AG09319 (cell line): Measurements from ENCODE around the gene SYK.

Experiments used
- DNase-seq: peaks from one replicate; pipeline ENCODE4 v3.0.0-alpha.2; 2010; ENCODE audit warnings: low read depth; ENCODE audit errors: extremely low read depth
- TF ChIP-seq, protein P1 (sequence below): IDR thresholded peaks from 2 replicates; pipeline ENCODE4 v1.5.1; 2011; ENCODE audit warnings: low read depth, mild to moderate bottlenecking, inconsistent platforms, low read length, moderate library complexity

Gene SYK

GRCh38 chr9:90890146-90890810 is 88.7 kb downstream of the SYK start:
- TF ChIP-seq, protein P1, sequence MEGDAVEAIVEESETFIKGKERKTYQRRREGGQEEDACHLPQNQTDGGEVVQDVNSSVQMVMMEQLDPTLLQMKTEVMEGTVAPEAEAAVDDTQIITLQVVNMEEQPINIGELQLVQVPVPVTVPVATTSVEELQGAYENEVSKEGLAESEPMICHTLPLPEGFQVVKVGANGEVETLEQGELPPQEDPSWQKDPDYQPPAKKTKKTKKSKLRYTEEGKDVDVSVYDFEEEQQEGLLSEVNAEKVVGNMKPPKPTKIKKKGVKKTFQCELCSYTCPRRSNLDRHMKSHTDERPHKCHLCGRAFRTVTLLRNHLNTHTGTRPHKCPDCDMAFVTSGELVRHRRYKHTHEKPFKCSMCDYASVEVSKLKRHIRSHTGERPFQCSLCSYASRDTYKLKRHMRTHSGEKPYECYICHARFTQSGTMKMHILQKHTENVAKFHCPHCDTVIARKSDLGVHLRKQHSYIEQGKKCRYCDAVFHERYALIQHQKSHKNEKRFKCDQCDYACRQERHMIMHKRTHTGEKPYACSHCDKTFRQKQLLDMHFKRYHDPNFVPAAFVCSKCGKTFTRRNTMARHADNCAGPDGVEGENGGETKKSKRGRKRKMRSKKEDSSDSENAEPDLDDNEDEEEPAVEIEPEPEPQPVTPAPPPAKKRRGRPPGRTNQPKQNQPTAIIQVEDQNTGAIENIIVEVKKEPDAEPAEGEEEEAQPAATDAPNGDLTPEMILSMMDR = no peak; the same call in none of the 2 replicates
- DNase-seq = no peak

DNA sequence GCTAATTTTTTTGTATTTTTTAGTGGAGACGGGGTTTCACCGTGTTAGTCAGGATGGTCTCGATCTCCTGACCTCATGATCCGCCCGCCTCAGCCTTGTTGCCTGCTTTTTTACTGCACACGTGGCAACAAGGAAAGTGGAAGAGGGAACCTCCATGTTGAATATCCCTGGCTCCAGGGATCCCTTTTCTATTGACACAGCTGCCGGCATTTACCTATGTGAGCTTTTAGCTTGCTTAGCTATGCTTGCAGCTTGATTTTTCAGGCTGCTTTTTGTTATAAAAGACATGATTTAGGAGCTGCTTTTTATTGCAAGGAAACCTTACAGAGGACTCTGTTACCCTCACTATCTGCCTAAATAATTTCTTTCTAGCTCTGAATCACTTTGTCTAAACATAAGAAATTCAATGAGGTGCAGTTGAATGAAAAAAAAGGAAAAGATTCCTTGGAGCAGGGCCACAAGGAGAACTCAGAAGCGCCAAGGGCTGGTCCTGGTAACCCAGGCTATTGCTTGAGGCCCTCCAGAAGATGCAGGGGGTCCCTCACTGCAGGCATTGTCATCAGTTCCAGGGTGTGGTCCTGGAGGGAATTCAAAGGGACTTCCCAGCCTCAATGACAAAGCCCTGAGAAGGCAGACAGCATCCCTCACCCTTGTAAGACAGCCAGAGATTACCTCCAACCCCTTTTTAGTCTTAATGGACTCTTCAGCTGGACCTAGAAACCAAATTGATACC is 89.9 kb downstream of the SYK start:
- DNase-seq = no peak
- TF ChIP-seq, protein P1 = no peak

DNA sequence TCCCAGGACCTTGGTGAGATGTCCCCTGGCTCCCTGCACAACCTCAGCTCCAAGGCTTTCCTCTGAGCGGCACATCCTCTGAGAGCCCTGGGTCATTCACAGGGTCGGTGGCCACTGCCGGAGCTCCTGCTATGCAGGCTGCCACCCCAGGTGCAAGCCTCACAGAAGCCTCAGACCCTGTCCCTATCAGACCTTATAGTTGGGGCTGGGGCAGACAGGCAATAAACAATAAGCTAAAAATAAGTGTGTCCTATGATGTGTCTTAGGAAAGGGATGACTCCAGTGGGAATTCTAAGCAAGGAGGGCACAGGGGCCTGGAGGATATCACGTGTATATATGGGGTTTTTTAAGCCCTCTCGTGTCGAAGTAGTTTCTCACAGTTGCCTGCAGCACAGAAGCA is 91.3 kb downstream of the SYK start:
- DNase-seq = no peak
- TF ChIP-seq, protein P1 = no peak

GRCh38 chr9:90893706-90894105 is 92.1 kb downstream of the SYK start:
- DNase-seq = no peak

DNA sequence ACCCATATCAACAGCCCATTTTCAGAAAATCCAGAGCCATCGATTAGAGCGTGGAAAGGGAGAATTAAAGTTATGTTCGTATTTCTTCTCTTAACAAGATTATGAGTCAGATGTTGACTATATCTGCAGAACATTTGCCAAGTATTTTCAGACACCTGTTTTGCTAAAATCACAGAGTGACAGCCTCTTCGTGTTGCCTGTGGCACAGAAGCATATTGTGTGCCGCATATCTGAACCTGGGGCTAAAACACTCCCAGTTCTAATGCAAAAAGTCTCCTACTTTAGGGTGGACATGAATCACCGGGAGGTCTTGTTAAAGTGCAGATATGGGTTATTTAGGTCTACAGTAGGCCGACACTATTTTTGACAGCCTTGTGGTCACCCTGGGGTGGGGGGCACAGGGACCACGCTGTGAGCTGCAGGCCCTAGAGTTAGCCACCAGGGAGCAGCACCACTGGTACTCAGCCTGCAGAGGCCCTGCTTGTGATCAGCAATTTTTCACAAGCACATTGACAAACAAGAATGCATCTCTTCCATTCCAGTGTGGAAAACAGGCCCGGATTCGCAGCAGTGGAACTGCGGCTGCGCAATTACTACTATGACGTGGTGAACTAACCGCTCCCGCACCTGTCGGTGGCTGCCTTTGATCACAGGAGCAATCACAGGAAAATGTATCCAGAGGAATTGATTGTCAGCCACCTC is 93.5 kb downstream of the SYK start:
- no peak for DNase-seq
- TF ChIP-seq, protein P1 = peak; percentile 50

More at GRCh38 chr9:90893706-90894105, 92.1 kb downstream of the SYK start:
- TF ChIP-seq, protein P1 = no peak

- TF ChIP-seq, protein P1 = no peak
- no peak for DNase-seq
Measured at GRCh38 chr9:90895786-90896185, 94.2 kb downstream of the SYK start.

GRCh38 chr9:90896231-90896630 is 94.6 kb downstream of the SYK start:
- TF ChIP-seq, protein P1 = no peak
- no peak for DNase-seq
